PFSK-1 (cell line): ENCODE data around the gene OR13A1.

Experiments
- POLR2AphosphoS5 ChIP-seq: IDR thresholded peaks from 2 replicates; pipeline ENCODE4 v1.6.1; 2012; ENCODE audit warnings: low read depth, mild to moderate bottlenecking, control low read depth, low read length, moderate library complexity
- TAF1 ChIP-seq: IDR thresholded peaks from 2 replicates; pipeline ENCODE4 v1.6.1; 2012; ENCODE audit warnings: low read length, control low read depth, borderline replicate concordance; ENCODE audit not compliant: insufficient read depth

DNA sequence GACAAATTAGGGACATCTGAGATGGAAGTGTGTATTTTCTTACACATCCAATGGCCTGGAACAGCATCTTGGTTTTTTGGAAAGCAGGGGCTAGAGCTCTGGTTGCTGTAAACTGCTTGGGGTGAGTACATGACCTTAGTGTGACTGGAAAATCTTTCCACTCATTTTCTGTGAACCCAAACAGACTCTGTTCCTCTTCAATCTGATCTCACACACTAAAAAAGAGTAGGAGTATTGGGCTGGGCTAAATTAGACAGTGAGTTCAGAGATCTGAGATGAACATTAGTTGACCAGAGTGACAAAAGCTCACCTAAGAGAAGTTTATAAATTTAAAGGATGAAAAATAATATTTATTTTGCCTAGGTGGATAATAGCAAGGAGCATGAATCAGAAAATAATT is 59.2 kb downstream of the OR13A1 start:
- TF ChIP-seq POLR2AphosphoS5 (no peak), TAF1 (no peak)
